Measurements from ENCODE around the gene HEPACAM2.

- TF ChIP-seq, protein P1, sequence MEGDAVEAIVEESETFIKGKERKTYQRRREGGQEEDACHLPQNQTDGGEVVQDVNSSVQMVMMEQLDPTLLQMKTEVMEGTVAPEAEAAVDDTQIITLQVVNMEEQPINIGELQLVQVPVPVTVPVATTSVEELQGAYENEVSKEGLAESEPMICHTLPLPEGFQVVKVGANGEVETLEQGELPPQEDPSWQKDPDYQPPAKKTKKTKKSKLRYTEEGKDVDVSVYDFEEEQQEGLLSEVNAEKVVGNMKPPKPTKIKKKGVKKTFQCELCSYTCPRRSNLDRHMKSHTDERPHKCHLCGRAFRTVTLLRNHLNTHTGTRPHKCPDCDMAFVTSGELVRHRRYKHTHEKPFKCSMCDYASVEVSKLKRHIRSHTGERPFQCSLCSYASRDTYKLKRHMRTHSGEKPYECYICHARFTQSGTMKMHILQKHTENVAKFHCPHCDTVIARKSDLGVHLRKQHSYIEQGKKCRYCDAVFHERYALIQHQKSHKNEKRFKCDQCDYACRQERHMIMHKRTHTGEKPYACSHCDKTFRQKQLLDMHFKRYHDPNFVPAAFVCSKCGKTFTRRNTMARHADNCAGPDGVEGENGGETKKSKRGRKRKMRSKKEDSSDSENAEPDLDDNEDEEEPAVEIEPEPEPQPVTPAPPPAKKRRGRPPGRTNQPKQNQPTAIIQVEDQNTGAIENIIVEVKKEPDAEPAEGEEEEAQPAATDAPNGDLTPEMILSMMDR (conservative IDR thresholded peaks at IDR 0.05), result no peak
- no peak for TF ChIP-seq ZFX (IDR thresholded peaks at IDR 0.05)
Measured at GRCh38 chr7:93146472-93147141, 79.7 kb downstream of the HEPACAM2 start.
